HepG2 (cell line): Measurements from ENCODE around the gene MAEA.

ENCODE experiments used
- CTCF ChIP-seq: sonication (generic); formaldehyde crosslinking; IDR thresholded peaks from 2 replicates; pipeline ENCODE4 v1.5.0; 2020; ENCODE audit warnings: mild to moderate bottlenecking, missing genetic modification reagents, moderate library complexity
- GATAD2A ChIP-seq: IDR thresholded peaks from 2 replicates; pipeline ENCODE4 v1.6.1; 2016
- JUNB ChIP-seq: sonication (generic); formaldehyde crosslinking; IDR thresholded peaks from 2 replicates; pipeline ENCODE4 v1.8.0; 2022; ENCODE audit warnings: missing genetic modification reagents, mild to moderate bottlenecking, borderline replicate concordance
- KLF16 ChIP-seq, 2 experiments: sonication (generic) in 1 of 2; formaldehyde crosslinking in 1 of 2; IDR thresholded peaks; 2 replicates each; pipeline versions ENCODE4 v1.6.1 to v1.8.0; 2016 to 2023; ENCODE audit warnings: missing genetic modification reagents in 2 of 2, missing compliant biosample characterization in 1 of 2
- NAIF1 ChIP-seq: sonication (generic); formaldehyde crosslinking; IDR thresholded peaks from 2 replicates; pipeline ENCODE4 v1.5.0; 2020; ENCODE audit warnings: mild to moderate bottlenecking, missing genetic modification reagents, borderline replicate concordance
- PAWR ChIP-seq: sonication (generic); formaldehyde crosslinking; IDR thresholded peaks from 2 replicates; pipeline ENCODE4 v1.4.0; 2020; ENCODE audit warnings: missing genetic modification reagents, mild to moderate bottlenecking, borderline replicate concordance
- SIN3A ChIP-seq: IDR thresholded peaks from 2 replicates; pipeline ENCODE4 v1.6.1; 2011; ENCODE audit warnings: low read depth, mild to moderate bottlenecking, control low read depth, low read length, borderline replicate concordance
- SP1 ChIP-seq, 2 experiments: fragments of 450-650 bp in 1 of 2; sonication (generic) in 1 of 2; formaldehyde crosslinking in 1 of 2; IDR thresholded peaks; 2 replicates each; pipeline versions ENCODE4 v1.4.0 to v1.6.1; 2016 to 2020; ENCODE audit warnings: missing genetic modification reagents in 1 of 2
- TFDP2 ChIP-seq: sonication (generic); formaldehyde crosslinking; IDR thresholded peaks from 2 replicates; pipeline ENCODE4 v1.4.0; 2020; ENCODE audit warnings: missing genetic modification reagents
- ZNF782 ChIP-seq: sonication (generic); formaldehyde crosslinking; IDR thresholded peaks from 2 replicates; pipeline ENCODE4 v1.4.0; 2020; ENCODE audit warnings: missing genetic modification reagents, mild to moderate bottlenecking, borderline replicate concordance

GRCh38 chr4:1244978-1245471 lies 44.7 kb upstream of the MAEA start:
- no peak for TF ChIP-seq ZNF782 (CRISPR knock-in tag)
- no peak for TF ChIP-seq PAWR (CRISPR knock-in tag)
- TF ChIP-seq KLF16 (CRISPR knock-in tag; IDR thresholded peaks at IDR 0.05), result no peak
- TF ChIP-seq SP1 (IDR thresholded peaks at IDR 0.05), result no peak
- TF ChIP-seq SP1 (CRISPR knock-in tag; IDR thresholded peaks at IDR 0.05), result no peak
- TF ChIP-seq SIN3A, result no peak
- TF ChIP-seq GATAD2A (CRISPR knock-in tag), result no peak
- TF ChIP-seq TFDP2 (CRISPR knock-in tag), result no peak
- no peak for TF ChIP-seq JUNB (CRISPR knock-in tag)
- no peak for TF ChIP-seq CTCF (CRISPR knock-in tag)
- no peak for TF ChIP-seq NAIF1 (CRISPR knock-in tag)
